NB4 (cell line): Measurements from ENCODE around the gene TTC13.

Experiments used
- CTCF ChIP-seq: IDR thresholded peaks from one replicate; pipeline ENCODE4 v1.5.1; 2012; ENCODE audit warnings: low read depth, low read length
- MYC ChIP-seq: IDR thresholded peaks from 2 replicates; pipeline ENCODE4 v1.6.1; 2011; ENCODE audit warnings: low read depth, low read length
- POLR2A ChIP-seq: IDR thresholded peaks from 2 replicates; pipeline ENCODE4 v1.6.1; 2011; ENCODE audit warnings: mild to moderate bottlenecking; ENCODE audit not compliant: insufficient read length; ENCODE audit errors: extremely low read depth
- TF ChIP-seq, protein P1 (sequence below): IDR thresholded peaks from 2 replicates; pipeline ENCODE4 v1.6.1; 2011; ENCODE audit warnings: low read depth, low read length

GRCh38 chr1:230976825-230977747, 1.6 kb downstream of the TTC13 start:
- TF ChIP-seq CTCF = no peak
- TF ChIP-seq POLR2A = no peak
- TF ChIP-seq, protein P1, sequence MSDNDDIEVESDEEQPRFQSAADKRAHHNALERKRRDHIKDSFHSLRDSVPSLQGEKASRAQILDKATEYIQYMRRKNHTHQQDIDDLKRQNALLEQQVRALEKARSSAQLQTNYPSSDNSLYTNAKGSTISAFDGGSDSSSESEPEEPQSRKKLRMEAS = no peak
- no peak; the same call in 1 of the 2 replicates for TF ChIP-seq MYC
